H1 (cell line): ENCODE results near the gene RTN4IP1. TPM values are rescaled to one million over a fixed set of nuclear protein-coding genes. Genes with fewer than 3 reads are reported as not detected.

Source experiments
- BRCA1 ChIP-seq: IDR thresholded peaks from 2 replicates; pipeline ENCODE4 v1.6.1; 2012; ENCODE audit warnings: low read depth, low read length, improper control_type of control experiment
- CHD7 ChIP-seq: fragments of 300-600 bp; sonication (generic); IDR thresholded peaks from 2 replicates; pipeline ENCODE4 v1.7.1; 2012; ENCODE audit warnings: low read length, moderate library complexity, mild to moderate bottlenecking, inconsistent platforms; ENCODE audit not compliant: insufficient replicate concordance
- EGR1 ChIP-seq: IDR thresholded peaks from 2 replicates; pipeline ENCODE4 v1.6.1; 2011; ENCODE audit warnings: low read depth, low read length, borderline replicate concordance
- KDM1A ChIP-seq: fragments of 200-600, 300-600 bp; sonication (generic); IDR thresholded peaks from 2 replicates; pipeline ENCODE4 v1.7.1; 2016; ENCODE audit warnings: mild to moderate bottlenecking, low read length, borderline replicate concordance
- POLR2AphosphoS5 ChIP-seq: IDR thresholded peaks from 2 replicates; pipeline ENCODE4 v1.6.1; 2011; ENCODE audit warnings: low read depth, low read length
- RFX5 ChIP-seq: IDR thresholded peaks from 2 replicates; pipeline ENCODE4 v1.6.1; 2011; ENCODE audit warnings: low read depth, low read length, improper control_type of control experiment, borderline replicate concordance
- SIN3A ChIP-seq, 2 experiments: IDR thresholded peaks in 1 of 2; conservative IDR thresholded peaks in 1 of 2; 2 replicates each; pipeline ENCODE4 v1.6.1; 2011 to 2012; ENCODE audit warnings: low read length in 2 of 2, improper control_type of control experiment in 1 of 2, low read depth in 1 of 2, mild to moderate bottlenecking in 1 of 2
- SIX5 ChIP-seq: IDR thresholded peaks from 2 replicates; pipeline ENCODE4 v1.6.1; 2011; ENCODE audit warnings: mild to moderate bottlenecking, low read depth, low read length
- polyA plus RNA-seq, 7 experiments: library from polyadenylated mRNA; depleted of rRNA in 3 of 7; stranded (reverse) in 5 of 7; unstranded in 2 of 7; fragments of >200 nt in 5 of 7; fragments of 200-250 nt in 2 of 7; gene quantifications; 1 replicate in 5 of 7; 2 replicates in 1 of 7; 4 replicates in 1 of 7; pipeline versions ENCODE4 v1.2.1 to v1.2.3, GENCODE V29; 2011 to 2013; ENCODE audit warnings: missing spikeins in 2 of 7, mixed read lengths in 2 of 7
- total RNA-seq: library from RNA; stranded (reverse); fragmentation: NEBNext Ultra II Directional; extraction: Animal tissue kit (Norgen Biotek cat#: 25700); gene quantifications from 2 replicates; pipeline ENCODE4 v1.2.1, GENCODE V29; 2021

Gene RTN4IP1
- total and polyA plus RNA-seq, 2 of the 8 experiments (the other 6 are each of a cell fraction or from before 2014, with no cell fraction given) = 14.6 to 19.5 TPM

- TF ChIP-seq CHD7 = no peak
- no peak for TF ChIP-seq POLR2AphosphoS5
- no peak for TF ChIP-seq SIN3A (conservative IDR thresholded peaks at IDR 0.05 in 1 of 2, IDR thresholded peaks at IDR 0.05 in 1 of 2; ENCODE audit: low read depth in 1 of 2, low read length in 2 of 2)
- TF ChIP-seq EGR1 = no peak
- no peak for TF ChIP-seq BRCA1
- TF ChIP-seq KDM1A = no peak
- TF ChIP-seq SIX5 = no peak
- TF ChIP-seq RFX5 = no peak
These were observed 50.0 kb downstream of the RTN4IP1 start (continued) for GRCh38 chr6:106579281-106579680.
